Muscle of leg (tissue), 11 donors: ENCODE data around the gene ASPDH. TPM values are rescaled to one million over a fixed set of nuclear protein-coding genes. Genes with fewer than 3 reads are reported as not detected.

Experiments
- DNase-seq: peaks from one replicate; pipeline ENCODE4 v3.0.0; 2013
- H3K27ac ChIP-seq: one replicate; pipeline ENCODE4 v1.5.1; 2013; ENCODE audit warnings: mild to moderate bottlenecking, low read length, control low read depth
- H3K27me3 ChIP-seq: one replicate; pipeline ENCODE4 v1.6.1; 2013; ENCODE audit warnings: low read length; ENCODE audit not compliant: control insufficient read depth, insufficient read depth
- H3K36me3 ChIP-seq: one replicate; pipeline ENCODE4 v1.6.1; 2013; ENCODE audit warnings: low read length; ENCODE audit not compliant: control insufficient read depth, insufficient read depth
- H3K4me1 ChIP-seq: one replicate; pipeline ENCODE4 v1.6.1; 2013; ENCODE audit warnings: low read length; ENCODE audit not compliant: control insufficient read depth, insufficient read depth
- H3K4me3 ChIP-seq: one replicate; pipeline ENCODE4 v1.5.1; 2013; ENCODE audit warnings: low read length, control low read depth
- H3K9me3 ChIP-seq: replicated peaks from 2 replicates; pipeline ENCODE4 v1.6.1; 2013; ENCODE audit warnings: low read depth, low read length; ENCODE audit not compliant: control insufficient read depth
- WGBS: methylation state at CpG from one replicate; pipeline ENCODE4 v1.1.5; 2013; ENCODE audit warnings: missing lambda C conversion rate; ENCODE audit not compliant: insufficient coverage; 5-methylcytosine and 5-hydroxymethylcytosine counted together
- polyA plus RNA-seq, 8 donors: library from polyadenylated mRNA; unstranded; fragments of 120-200 nt; gene quantifications; one replicate each; pipeline versions ENCODE4 v1.2.1 to v1.2.3, GENCODE V29; 2013; ENCODE audit warnings: inconsistent platforms in 1 of 8, low replicate concordance in 1 of 8; ENCODE audit not compliant: insufficient read length in 8 of 8, insufficient read depth in 1 of 8
- total RNA-seq: library from RNA; stranded (reverse); fragments of 120-200 nt; gene quantifications from one replicate; pipeline ENCODE4 v1.2.4, GENCODE V29; 2013

The ASPDH gene
- total and polyA plus RNA-seq, 9 donors = 0.27 to 1.2 (median 0.64) TPM; not detected in 1

- no CpG with 5 or more reads among the region's 12 CpGs for WGBS
- H3K9me3 ChIP-seq = no peaks in the 10 kb centered on the region
- H3K27me3 ChIP-seq = peaks cover 64% of the 10 kb centered on the region
- DNase-seq = no peak
- H3K4me3 ChIP-seq = no peak overlapping the region
- H3K36me3 ChIP-seq = no peaks in the 10 kb centered on the region
- peaks cover 23% of the 10 kb centered on the region for H3K4me1 ChIP-seq
- no peak overlapping the region for H3K27ac ChIP-seq
Observed at GRCh38 chr19:50555033-50555432, 41.3 kb upstream of the ASPDH start.

- Histone ChIP-seq H3K4me1 (peaks cover 23% of the 10 kb centered on the region), H3K4me3 (no peak overlapping the region), H3K9me3 (no peaks in the 10 kb centered on the region), H3K27me3 (peaks cover 64% of the 10 kb centered on the region), H3K27ac (no peak overlapping the region), H3K36me3 (no peaks in the 10 kb centered on the region)
- WGBS = 90% methylated on average over 10 of the region's 10 CpGs
- DNase-seq = no peak
Observed at GRCh38 chr19:50554212-50554611, 40.5 kb upstream of the ASPDH start.

- peaks cover 23% of the 10 kb centered on the region for H3K4me1 ChIP-seq
- 75% methylated on average over 19 of the region's 19 CpGs for WGBS
- H3K27ac ChIP-seq = no peak overlapping the region
- H3K36me3 ChIP-seq = no peaks in the 10 kb centered on the region
- H3K27me3 ChIP-seq = peaks cover 64% of the 10 kb centered on the region
- H3K9me3 ChIP-seq = no peaks in the 10 kb centered on the region
- H3K4me3 ChIP-seq = no peak overlapping the region
- no peak for DNase-seq
Observed at GRCh38 chr19:50553134-50553703, 39.5 kb upstream of the ASPDH start.

GRCh38 chr19:50552540-50552939 lies 38.8 kb upstream of the ASPDH start:
- Histone ChIP-seq H3K4me1 (peaks cover 25% of the 10 kb centered on the region), H3K27ac (no peak overlapping the region), H3K9me3 (no peaks in the 10 kb centered on the region), H3K27me3 (peaks cover 61% of the 10 kb centered on the region), H3K4me3 (no peak overlapping the region), H3K36me3 (no peaks in the 10 kb centered on the region)
- 85% methylated on average over 15 of the region's 15 CpGs for WGBS
- DNase-seq = no peak

- Histone ChIP-seq H3K9me3 (no peaks in the 10 kb centered on the region), H3K27ac (no peak overlapping the region), H3K4me1 (peaks cover 30% of the 10 kb centered on the region), H3K36me3 (no peaks in the 10 kb centered on the region), H3K27me3 (peaks cover 54% of the 10 kb centered on the region), H3K4me3 (peak overlapping the region; percentile 32)
- 0% methylated on average over 15 of the region's 22 CpGs for WGBS
- DNase-seq = peak; percentile 70
Observed at GRCh38 chr19:50551715-50552187, 38.0 kb upstream of the ASPDH start.

GRCh38 chr19:50551034-50551714 lies 37.5 kb upstream of the ASPDH start:
- WGBS = 6% methylated on average over 26 of the region's 32 CpGs
- no peak overlapping the region for H3K27ac ChIP-seq
- peaks cover 25% of the 10 kb centered on the region for H3K4me1 ChIP-seq
- H3K9me3 ChIP-seq = no peaks in the 10 kb centered on the region
- H3K27me3 ChIP-seq = peaks cover 50% of the 10 kb centered on the region
- H3K36me3 ChIP-seq = no peaks in the 10 kb centered on the region
- peak overlapping the region; percentile 32 for H3K4me3 ChIP-seq
- DNase-seq = no peak

GRCh38 chr19:50550594-50550966 lies 36.9 kb upstream of the ASPDH start:
- WGBS = 33% methylated on average over 5 of the region's 8 CpGs
- Histone ChIP-seq H3K4me3 (no peak overlapping the region), H3K4me1 (peaks cover 20% of the 10 kb centered on the region), H3K27me3 (peaks cover 44% of the 10 kb centered on the region), H3K27ac (no peak overlapping the region), H3K36me3 (no peaks in the 10 kb centered on the region), H3K9me3 (no peaks in the 10 kb centered on the region)
- DNase-seq = no peak

GRCh38 chr19:50549927-50550593 lies 36.3 kb upstream of the ASPDH start:
- Histone ChIP-seq H3K27ac (no peak overlapping the region), H3K36me3 (no peaks in the 10 kb centered on the region), H3K4me1 (peaks cover 20% of the 10 kb centered on the region), H3K27me3 (peaks cover 39% of the 10 kb centered on the region), H3K4me3 (no peak overlapping the region), H3K9me3 (no peaks in the 10 kb centered on the region)
- 76% methylated on average over 12 of the region's 17 CpGs for WGBS
- DNase-seq = no peak

- no peak for DNase-seq
- H3K4me3 ChIP-seq = no peak overlapping the region
- H3K36me3 ChIP-seq = no peaks in the 10 kb centered on the region
- 72% methylated on average over 8 of the region's 22 CpGs for WGBS
- peaks cover 31% of the 10 kb centered on the region for H3K27me3 ChIP-seq
- peaks cover 20% of the 10 kb centered on the region for H3K4me1 ChIP-seq
- H3K9me3 ChIP-seq = no peaks in the 10 kb centered on the region
- H3K27ac ChIP-seq = no peak overlapping the region
Observed at GRCh38 chr19:50549059-50549926, 35.6 kb upstream of the ASPDH start.
